Skeletal muscle satellite cell (primary cell): ENCODE results near the gene ECT2.

Experiments used
- H3K27me3 ChIP-seq: 2 replicates; pipeline ENCODE4 v1.7.0; 2013; ENCODE audit warnings: low read length; ENCODE audit not compliant: control insufficient read depth, insufficient read depth
- H3K36me3 ChIP-seq: 2 replicates; pipeline ENCODE4 v1.7.0; 2013; ENCODE audit warnings: mild to moderate bottlenecking, control low read depth, low read length; ENCODE audit not compliant: insufficient read depth
- H3K4me1 ChIP-seq: 2 replicates; pipeline ENCODE4 v1.7.0; 2013; ENCODE audit warnings: low read length; ENCODE audit not compliant: control insufficient read depth, insufficient read depth
- H3K4me2 ChIP-seq: 2 replicates; pipeline ENCODE4 v1.7.0; 2013; ENCODE audit warnings: mild to moderate bottlenecking, low read length
- H3K4me3 ChIP-seq: 2 replicates; pipeline ENCODE4 v1.7.0; 2013; ENCODE audit warnings: low read length
- H3K9ac ChIP-seq: 2 replicates; pipeline ENCODE4 v1.7.0; 2013; ENCODE audit warnings: mild to moderate bottlenecking, low read depth, low read length, moderate library complexity
- H3K9me3 ChIP-seq: replicated peaks from 2 replicates; pipeline ENCODE4 v1.7.0; 2013; ENCODE audit warnings: mild to moderate bottlenecking, control low read depth, low read length

Gene ECT2

DNA sequence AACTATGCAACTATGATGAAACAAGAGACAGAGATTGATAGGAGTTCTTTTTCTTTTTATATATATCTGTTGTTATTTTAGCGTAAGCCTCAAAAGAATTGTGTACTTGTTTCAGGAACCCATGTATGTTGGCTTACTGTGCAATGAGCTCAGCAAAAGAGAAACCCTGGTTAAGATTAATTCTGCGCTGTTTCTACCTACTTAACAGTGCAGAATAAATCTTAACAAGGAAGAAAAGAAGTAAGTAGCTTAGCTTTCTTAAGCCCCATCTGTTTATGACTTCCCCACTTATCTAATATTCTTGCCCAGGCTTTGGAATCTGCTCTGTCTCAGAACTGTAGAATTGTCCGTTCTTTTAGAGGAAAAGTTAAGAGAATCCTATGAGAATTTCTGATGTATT lies 27.4 kb downstream of the ECT2 start:
- H3K36me3 ChIP-seq: peaks cover 39% of the 10 kb centered on the region

DNA sequence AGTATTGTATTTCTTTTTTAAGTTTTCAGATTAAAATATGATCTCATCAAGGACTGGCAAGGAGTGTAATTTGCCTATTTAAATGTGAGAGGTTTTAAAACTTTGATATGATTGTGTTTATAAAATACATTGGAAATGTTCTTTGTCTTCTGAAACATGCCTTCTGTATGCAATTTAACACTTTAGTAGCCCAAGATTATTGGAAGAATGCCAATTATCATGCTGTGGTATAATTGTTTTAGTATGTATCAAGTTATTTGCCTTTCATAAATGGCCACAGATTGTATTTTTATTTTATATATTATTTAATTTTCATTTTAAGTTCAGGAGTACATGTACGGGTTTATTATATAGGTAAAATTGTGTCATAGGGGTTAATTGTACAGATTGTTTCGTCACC lies 31.7 kb downstream of the ECT2 start:
- Histone ChIP-seq H3K4me3 (no peak overlapping the region), H3K9me3 (no peaks in the 10 kb centered on the region), H3K27me3 (no peaks in the 10 kb centered on the region), H3K9ac (no peak overlapping the region), H3K4me2 (no peak overlapping the region), H3K4me1 (peaks cover under 1% of the 10 kb centered on the region), H3K36me3 (peaks cover 44% of the 10 kb centered on the region)

More for the DNA sequence above, 27.4 kb downstream of the ECT2 start:
- no peaks in the 10 kb centered on the region for H3K4me1 ChIP-seq
- no peaks in the 10 kb centered on the region for H3K27me3 ChIP-seq
- H3K9me3 ChIP-seq: no peaks in the 10 kb centered on the region
- no peak overlapping the region for H3K4me2 ChIP-seq
- no peak overlapping the region for H3K9ac ChIP-seq
- no peak overlapping the region for H3K4me3 ChIP-seq

DNA sequence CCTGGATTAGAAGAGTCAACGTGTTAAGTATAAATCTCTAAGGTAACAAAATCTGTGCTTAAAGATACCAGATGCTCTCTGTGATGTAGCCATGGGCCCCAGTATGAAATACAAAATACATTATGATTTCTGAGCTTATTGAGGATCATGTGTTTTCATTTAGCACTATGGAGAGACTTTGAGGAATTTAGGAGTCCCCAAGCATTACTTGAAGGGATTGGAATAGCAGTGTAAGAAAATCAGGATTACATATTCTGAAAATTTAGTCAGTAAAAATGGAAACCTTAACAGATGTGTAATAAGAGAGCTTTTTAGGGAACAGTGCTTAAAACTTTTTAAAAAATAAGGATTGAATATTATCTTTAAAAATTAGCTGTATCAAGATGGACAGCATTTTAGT lies 35.5 kb downstream of the ECT2 start:
- Histone ChIP-seq H3K9ac (no peak overlapping the region), H3K4me2 (no peak overlapping the region), H3K27me3 (no peaks in the 10 kb centered on the region), H3K36me3 (peaks cover 58% of the 10 kb centered on the region), H3K9me3 (no peaks in the 10 kb centered on the region), H3K4me1 (peaks cover 9% of the 10 kb centered on the region), H3K4me3 (no peak overlapping the region)

GRCh38 chr3:172787019-172787418 lies 36.5 kb downstream of the ECT2 start:
- peaks cover 9% of the 10 kb centered on the region for H3K4me1 ChIP-seq
- H3K36me3 ChIP-seq: peaks cover 59% of the 10 kb centered on the region

GRCh38 chr3:172787746-172788145 lies 37.2 kb downstream of the ECT2 start:
- Histone ChIP-seq H3K27me3 (no peaks in the 10 kb centered on the region), H3K9me3 (no peaks in the 10 kb centered on the region), H3K4me2 (no peak overlapping the region), H3K9ac (no peak overlapping the region), H3K4me3 (no peak overlapping the region), H3K36me3 (peaks cover 61% of the 10 kb centered on the region), H3K4me1 (peaks cover 9% of the 10 kb centered on the region)

More at GRCh38 chr3:172787019-172787418, 36.5 kb downstream of the ECT2 start:
- Histone ChIP-seq H3K27me3 (no peaks in the 10 kb centered on the region), H3K9me3 (no peaks in the 10 kb centered on the region), H3K4me3 (no peak overlapping the region), H3K9ac (no peak overlapping the region), H3K4me2 (no peak overlapping the region)

DNA sequence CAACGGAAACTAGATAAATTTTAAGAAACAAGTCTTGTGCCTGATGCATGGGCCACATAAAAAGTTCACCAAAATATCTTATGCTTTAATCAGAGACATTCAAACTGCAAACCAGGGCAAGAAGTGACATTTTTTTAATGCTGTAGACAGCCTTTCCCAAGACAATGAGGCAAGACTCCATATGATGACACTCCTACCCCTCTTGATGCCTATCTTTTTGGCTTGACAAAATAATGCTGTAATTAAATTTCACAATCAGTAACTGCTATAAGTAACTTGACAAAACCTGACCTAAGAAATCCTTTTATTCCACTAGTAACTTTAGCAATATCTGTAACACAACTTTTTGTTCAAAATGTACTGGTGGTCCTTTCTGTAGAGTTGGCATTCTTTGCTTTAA lies 48.7 kb downstream of the ECT2 start:
- no peaks in the 10 kb centered on the region for H3K9me3 ChIP-seq
- H3K36me3 ChIP-seq: peaks cover 28% of the 10 kb centered on the region
- H3K4me2 ChIP-seq: no peak overlapping the region

DNA sequence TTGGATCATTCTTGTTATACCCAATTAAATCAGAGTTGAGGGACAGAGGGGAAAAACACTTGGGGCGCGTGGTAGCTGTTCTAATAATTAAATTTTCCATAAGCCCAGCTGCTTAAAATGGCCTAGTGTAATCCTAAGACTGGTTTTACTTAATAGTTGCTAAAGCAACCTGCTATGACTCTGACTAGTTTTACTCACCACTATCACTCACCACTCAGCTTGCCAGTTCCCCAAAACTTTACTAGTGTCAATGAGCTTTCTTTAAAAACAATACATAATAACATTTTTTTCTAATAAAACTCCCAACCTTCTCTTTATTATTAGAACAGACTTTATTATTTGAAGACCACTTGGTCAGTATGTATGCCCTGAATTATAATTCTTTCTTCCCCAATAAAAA lies 49.6 kb downstream of the ECT2 start:
- H3K4me1 ChIP-seq: no peaks in the 10 kb centered on the region
- no peaks in the 10 kb centered on the region for H3K27me3 ChIP-seq
- H3K9ac ChIP-seq: no peak overlapping the region
- peaks cover 28% of the 10 kb centered on the region for H3K36me3 ChIP-seq
- H3K4me3 ChIP-seq: no peak overlapping the region
- no peak overlapping the region for H3K4me2 ChIP-seq
- H3K9me3 ChIP-seq: no peaks in the 10 kb centered on the region

More for the DNA sequence above, 48.7 kb downstream of the ECT2 start:
- Histone ChIP-seq H3K9ac (no peak overlapping the region), H3K4me1 (no peaks in the 10 kb centered on the region), H3K4me3 (no peak overlapping the region), H3K27me3 (no peaks in the 10 kb centered on the region)

DNA sequence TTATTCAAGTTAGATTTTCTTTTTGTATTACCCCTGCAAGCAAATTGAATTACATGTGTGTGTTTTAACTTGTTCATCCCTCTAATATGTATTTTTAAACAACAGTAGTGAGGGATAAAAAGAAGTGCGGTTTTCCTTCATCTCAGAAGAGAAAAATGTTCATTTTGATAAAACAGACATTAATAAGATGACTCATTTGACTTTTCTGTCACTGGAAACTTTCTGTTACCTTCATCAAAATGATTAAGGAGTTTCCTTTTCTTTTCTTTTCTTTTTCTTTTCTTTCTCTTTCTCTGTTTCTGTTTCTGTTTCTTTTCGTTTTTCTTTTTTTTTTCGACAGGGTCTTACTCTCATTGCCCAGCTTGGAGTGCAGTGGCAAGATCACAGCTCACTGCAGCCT lies 53.0 kb downstream of the ECT2 start:
- Histone ChIP-seq H3K4me3 (no peak overlapping the region), H3K27me3 (no peaks in the 10 kb centered on the region), H3K9me3 (no peaks in the 10 kb centered on the region), H3K4me1 (no peaks in the 10 kb centered on the region), H3K4me2 (no peak overlapping the region), H3K9ac (no peak overlapping the region), H3K36me3 (peaks cover 42% of the 10 kb centered on the region)

DNA sequence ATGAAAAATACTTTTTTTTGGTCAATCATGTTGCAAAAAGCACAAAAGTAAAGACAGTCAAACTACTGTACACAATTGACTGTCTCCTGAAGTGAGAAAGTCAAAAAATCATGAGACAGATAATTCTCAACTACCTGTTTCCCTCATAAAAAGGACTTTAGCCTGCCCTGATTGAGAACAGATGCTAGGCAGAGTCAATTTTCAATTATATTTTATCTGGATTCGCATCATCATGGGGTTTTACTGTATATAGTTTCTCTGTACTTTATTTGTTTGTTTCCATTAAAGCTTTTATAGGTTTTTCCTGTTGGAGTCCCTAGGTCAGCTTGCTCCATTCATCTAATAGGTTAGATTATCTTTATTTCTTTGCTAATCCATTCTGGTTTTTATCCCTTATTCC lies 53.8 kb downstream of the ECT2 start:
- no peaks in the 10 kb centered on the region for H3K9me3 ChIP-seq

GRCh38 chr3:172808969-172809546 lies 58.5 kb downstream of the ECT2 start:
- no peak overlapping the region for H3K4me3 ChIP-seq
- no peaks in the 10 kb centered on the region for H3K9me3 ChIP-seq
- no peak overlapping the region for H3K9ac ChIP-seq
- H3K27me3 ChIP-seq: no peaks in the 10 kb centered on the region
- peaks cover 21% of the 10 kb centered on the region for H3K36me3 ChIP-seq
- H3K4me2 ChIP-seq: no peak overlapping the region
- peaks cover 6% of the 10 kb centered on the region for H3K4me1 ChIP-seq

More for the DNA sequence above, 53.8 kb downstream of the ECT2 start:
- H3K36me3 ChIP-seq: peaks cover 38% of the 10 kb centered on the region
- H3K27me3 ChIP-seq: no peaks in the 10 kb centered on the region
- H3K4me2 ChIP-seq: no peak overlapping the region
- no peak overlapping the region for H3K9ac ChIP-seq
- H3K4me3 ChIP-seq: no peak overlapping the region
- no peaks in the 10 kb centered on the region for H3K4me1 ChIP-seq

- Histone ChIP-seq H3K27me3 (no peaks in the 10 kb centered on the region), H3K9me3 (no peaks in the 10 kb centered on the region), H3K9ac (no peak overlapping the region), H3K36me3 (peaks cover 19% of the 10 kb centered on the region), H3K4me1 (peaks cover 6% of the 10 kb centered on the region), H3K4me3 (no peak overlapping the region), H3K4me2 (no peak overlapping the region)
Observed at GRCh38 chr3:172811099-172811498, 60.6 kb downstream of the ECT2 start.

GRCh38 chr3:172813462-172813861 lies 62.9 kb downstream of the ECT2 start:
- H3K4me3 ChIP-seq: no peak overlapping the region
- H3K9me3 ChIP-seq: no peaks in the 10 kb centered on the region
- peaks cover 10% of the 10 kb centered on the region for H3K36me3 ChIP-seq
- H3K27me3 ChIP-seq: no peaks in the 10 kb centered on the region
- H3K4me2 ChIP-seq: no peak overlapping the region
- no peak overlapping the region for H3K9ac ChIP-seq
- peaks cover 6% of the 10 kb centered on the region for H3K4me1 ChIP-seq
